ENCODE measurements around the gene PAK5. TPM values are rescaled to one million over a fixed set of nuclear protein-coding genes. Genes with fewer than 3 reads are reported as not detected.

Gene PAK5
- total and polyA plus RNA-seq, 2 donors from 2014 or later, result 0.13 to 0.22 TPM

GRCh38 chr20:9514461-9515213, 324.2 kb downstream of the PAK5 start, which contains the start of gene LAMP5:
LAMP5 (plus strand) TSS chr20:9514590; CDS start chr20:9514853, 263 bp downstream.
- intact Hi-C loops (cut with DNase I), result no loop called here
- peaks cover 0 to 6% (median 0%) of the 10 kb centered on the region in 3 donors for H3K4me1 ChIP-seq (ENCODE audit: control insufficient read depth in 2 of 3, insufficient read depth in 2 of 3, low read depth in 1 of 3, low read length in 3 of 3)
- FAIRE-seq (no peak), DNase-seq (peak; percentile 77 to 91 (median 86))
- TF ChIP-seq CTCF (IDR thresholded peaks at IDR 0.05; ENCODE audit: borderline replicate concordance, extremely low read depth, insufficient read depth), result no peak
- H3K27ac ChIP-seq (ENCODE audit: low read depth in 2 of 2, low read length in 2 of 2), result no peak within 1 kb of the TSS
- no peaks in the 10 kb centered on the region for H3K9me3 ChIP-seq (ENCODE audit: control insufficient read depth in 2 of 3, insufficient read depth in 1 of 3, low read length in 3 of 3)
- H3K9ac ChIP-seq (ENCODE audit: low read length in 3 of 3), result no peak within 1 kb of the TSS
- no peaks in the 10 kb centered on the region for H3K36me3 ChIP-seq (ENCODE audit: control insufficient read depth in 2 of 3, insufficient read depth in 3 of 3, low read length in 3 of 3)
- peak within 1 kb of the TSS in 1 of 3 donors; percentile 18 for H3K4me3 ChIP-seq (ENCODE audit: low read length in 3 of 3)
- H3K27me3 ChIP-seq (ENCODE audit: control insufficient read depth, insufficient read depth, low read length), result peaks cover 40% of the 10 kb centered on the region

GRCh38 chr20:9514072-9514460, 324.8 kb downstream of the PAK5 start:
- Histone ChIP-seq H3K9me3 (ENCODE audit: control insufficient read depth in 2 of 3, insufficient read depth in 1 of 3, low read length in 3 of 3) (no peaks in the 10 kb centered on the region), H3K27me3 (ENCODE audit: control insufficient read depth, insufficient read depth, low read length) (peaks cover 44% of the 10 kb centered on the region), H3K36me3 (ENCODE audit: control insufficient read depth in 2 of 3, insufficient read depth in 3 of 3, low read length in 3 of 3) (no peaks in the 10 kb centered on the region), H3K4me1 (ENCODE audit: control insufficient read depth in 2 of 3, insufficient read depth in 2 of 3, low read depth in 1 of 3, low read length in 3 of 3) (peaks cover 0 to 6% (median 0%) of the 10 kb centered on the region in 3 donors), H3K4me3 (ENCODE audit: low read length in 3 of 3) (no peak overlapping the region), H3K9ac (ENCODE audit: low read length in 3 of 3) (no peak overlapping the region), H3K27ac (ENCODE audit: low read depth in 2 of 2, low read length in 2 of 2) (no peak overlapping the region)
- FAIRE-seq, result no peak
- no peak for TF ChIP-seq CTCF (IDR thresholded peaks at IDR 0.05; ENCODE audit: borderline replicate concordance, extremely low read depth, insufficient read depth)
- intact Hi-C loops (cut with DNase I), result no loop called here
- peak in 1 of 5 donors; percentile 21 for DNase-seq

GRCh38 chr20:9510911-9511310, 328.0 kb downstream of the PAK5 start:
- Histone ChIP-seq H3K27ac (ENCODE audit: low read depth in 2 of 2, low read length in 2 of 2) (no peak overlapping the region), H3K4me3 (ENCODE audit: low read length in 3 of 3) (no peak overlapping the region), H3K9me3 (ENCODE audit: control insufficient read depth in 2 of 3, insufficient read depth in 1 of 3, low read length in 3 of 3) (no peaks in the 10 kb centered on the region), H3K27me3 (ENCODE audit: control insufficient read depth, insufficient read depth, low read length) (peaks cover 48% of the 10 kb centered on the region), H3K4me1 (ENCODE audit: control insufficient read depth in 2 of 3, insufficient read depth in 2 of 3, low read depth in 1 of 3, low read length in 3 of 3) (peaks cover 0 to 6% (median 0%) of the 10 kb centered on the region in 3 donors), H3K9ac (ENCODE audit: low read length in 3 of 3) (no peak overlapping the region), H3K36me3 (ENCODE audit: control insufficient read depth in 2 of 3, insufficient read depth in 3 of 3, low read length in 3 of 3) (no peaks in the 10 kb centered on the region)
- no peak for FAIRE-seq
- no peak for DNase-seq
- intact Hi-C loops (cut with DNase I), result no loop called here
- TF ChIP-seq CTCF (IDR thresholded peaks at IDR 0.05; ENCODE audit: borderline replicate concordance, extremely low read depth, insufficient read depth), result no peak

Measured in kidney (tissue), 14 donors.